Effector CD8-positive, alpha-beta T cell (primary cell): ENCODE results near the gene RAB6A.

ENCODE experiments used
- DNase-seq: peaks from one replicate; lab custom pipeline; 2025; lab: John Stamatoyannopoulos, UW

Gene RAB6A

DNA sequence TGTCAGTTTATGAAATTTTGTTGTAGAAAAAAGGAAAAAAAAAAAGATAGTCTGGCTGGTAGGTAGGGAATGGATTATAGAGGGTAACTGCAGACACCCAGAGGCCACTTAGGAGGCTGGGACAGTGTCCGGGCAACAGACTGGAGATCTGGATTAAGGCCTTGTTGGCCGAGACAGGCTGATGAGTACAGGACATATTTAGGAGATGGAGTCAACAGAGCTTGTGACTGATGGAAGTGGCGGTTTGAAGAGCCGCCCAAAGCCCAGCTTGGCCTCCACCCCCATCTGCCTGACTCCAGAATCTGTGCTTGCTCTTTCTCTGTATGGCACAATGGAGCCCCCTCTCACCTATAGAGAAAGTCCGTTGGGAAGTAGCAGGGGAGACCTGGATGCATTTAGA is 106.9 kb downstream of the RAB6A start:
- no peak for DNase-seq

DNA sequence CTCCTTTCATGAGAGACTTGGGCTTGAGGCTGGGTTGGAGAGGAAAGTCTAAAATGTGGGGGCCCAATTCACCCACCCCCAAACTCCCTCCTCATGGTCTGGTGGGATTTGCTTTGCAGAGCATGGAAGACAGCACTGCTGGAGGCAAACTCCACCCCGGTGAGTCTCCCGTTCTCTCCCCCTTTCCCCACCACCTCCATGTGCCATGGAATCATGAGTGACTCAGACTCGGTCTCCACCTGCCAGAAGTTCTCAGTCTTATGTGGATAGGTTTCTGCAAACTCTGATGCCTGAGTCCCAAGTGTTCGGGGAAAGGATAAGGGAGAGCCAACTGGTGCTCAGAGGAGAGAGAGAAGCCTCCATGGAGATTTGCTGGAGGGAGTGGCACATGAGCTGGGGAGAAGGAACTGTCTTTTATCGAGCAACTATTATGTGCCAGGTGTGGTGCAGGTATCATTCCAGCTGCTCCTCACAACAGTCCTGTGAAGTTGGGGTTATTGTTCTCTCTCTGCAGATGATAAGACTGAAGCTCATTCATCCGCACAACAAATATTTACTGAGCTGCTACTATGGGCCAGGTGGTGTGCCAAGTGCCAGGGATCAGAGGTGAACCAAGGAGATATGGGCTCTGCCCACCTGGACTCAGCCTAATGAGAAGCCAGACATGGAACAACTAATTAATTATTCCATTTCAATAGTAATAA is 107.9 kb downstream of the RAB6A start:
- DNase-seq: no peak

DNA sequence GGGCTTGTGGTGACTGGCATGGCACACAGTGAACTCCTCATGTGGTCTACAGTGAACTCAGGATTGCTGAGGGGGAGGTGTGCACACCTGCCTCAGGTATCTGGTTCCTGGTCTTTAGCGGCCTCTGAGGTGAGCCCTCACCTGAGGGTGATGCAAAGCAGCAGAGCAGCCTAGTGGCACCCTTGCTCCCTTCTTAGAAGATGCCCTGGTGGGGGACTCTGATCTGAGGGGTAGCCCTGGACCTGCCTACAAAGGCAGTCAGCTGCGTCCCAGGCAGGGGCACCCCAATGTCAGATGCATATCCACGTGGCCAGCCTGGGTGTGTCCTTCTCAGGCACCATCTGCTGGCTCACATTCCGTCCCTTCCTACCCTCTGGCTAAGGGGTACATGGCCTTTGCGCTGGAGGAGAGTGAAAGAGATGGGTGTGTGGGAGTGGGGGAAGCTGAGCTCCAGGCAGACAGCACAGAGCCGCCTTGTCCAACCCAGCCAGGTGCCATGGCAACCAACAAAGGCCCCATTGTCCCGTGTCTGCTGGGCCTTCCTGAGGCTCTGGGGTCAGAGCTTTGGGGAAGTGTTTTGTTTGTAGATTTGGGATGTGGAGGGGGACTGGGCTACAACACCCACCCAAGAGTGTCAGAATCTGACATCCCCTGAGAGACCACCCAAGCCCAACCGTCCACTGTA is 108.7 kb downstream of the RAB6A start:
- no peak for DNase-seq

DNA sequence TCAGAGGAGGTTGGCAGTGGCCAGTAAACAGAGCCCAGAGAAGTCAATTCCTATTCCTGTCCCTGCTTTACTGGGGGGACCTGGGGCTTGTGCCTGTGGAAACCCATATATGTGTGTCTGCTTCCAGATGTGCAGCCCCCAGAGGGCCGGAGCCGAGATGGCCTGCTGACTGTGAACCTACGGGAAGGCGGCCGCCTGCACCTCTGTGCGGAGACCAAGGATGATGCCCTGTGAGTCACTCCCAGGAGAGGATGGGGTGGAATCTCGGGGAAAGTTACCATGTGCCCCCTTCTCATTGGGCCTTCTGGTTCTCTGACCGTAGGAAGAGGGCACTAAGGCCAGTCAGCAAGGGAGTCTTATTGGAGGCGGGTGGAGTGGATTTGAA is 109.2 kb downstream of the RAB6A start:
- DNase-seq: no peak

DNA sequence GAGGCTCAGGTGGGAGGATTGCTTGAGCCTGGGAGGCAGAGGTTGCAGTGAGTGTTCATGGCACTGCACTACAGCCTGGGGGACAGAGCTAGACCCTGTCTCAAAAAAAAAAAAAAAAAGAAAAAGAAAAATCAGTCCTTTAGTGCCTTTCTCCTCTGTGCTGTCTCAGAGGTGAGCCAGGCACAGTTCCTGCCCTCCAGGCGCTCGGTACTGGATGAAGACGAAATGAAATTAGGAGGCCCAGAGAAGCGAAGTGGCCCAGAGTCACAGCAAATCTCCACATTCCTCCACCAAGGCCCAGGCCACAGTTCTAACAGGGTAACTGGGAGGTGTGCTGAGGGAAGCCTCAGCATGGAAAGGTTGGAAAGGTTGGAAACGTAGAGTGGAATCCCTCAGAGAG is 109.6 kb downstream of the RAB6A start:
- no peak for DNase-seq

DNA sequence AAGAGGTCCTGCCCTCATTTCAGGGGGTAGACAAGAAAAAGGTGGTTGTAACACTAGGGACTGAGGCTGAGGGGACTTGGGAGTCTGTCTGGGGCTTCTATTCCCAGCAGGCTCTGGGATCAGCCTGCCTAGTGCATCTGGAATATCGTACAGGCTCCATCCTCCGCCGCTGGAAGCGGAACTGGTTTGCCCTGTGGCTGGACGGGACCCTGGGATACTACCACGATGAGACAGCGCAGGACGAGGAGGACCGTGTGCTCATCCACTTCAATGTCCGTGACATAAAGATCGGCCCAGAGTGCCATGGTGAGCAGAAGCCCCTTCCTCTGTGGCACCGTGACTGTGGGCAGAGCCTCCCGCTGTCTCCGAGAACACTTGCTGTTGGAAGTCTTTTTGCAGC is 110.5 kb downstream of the RAB6A start:
- DNase-seq: no peak

DNA sequence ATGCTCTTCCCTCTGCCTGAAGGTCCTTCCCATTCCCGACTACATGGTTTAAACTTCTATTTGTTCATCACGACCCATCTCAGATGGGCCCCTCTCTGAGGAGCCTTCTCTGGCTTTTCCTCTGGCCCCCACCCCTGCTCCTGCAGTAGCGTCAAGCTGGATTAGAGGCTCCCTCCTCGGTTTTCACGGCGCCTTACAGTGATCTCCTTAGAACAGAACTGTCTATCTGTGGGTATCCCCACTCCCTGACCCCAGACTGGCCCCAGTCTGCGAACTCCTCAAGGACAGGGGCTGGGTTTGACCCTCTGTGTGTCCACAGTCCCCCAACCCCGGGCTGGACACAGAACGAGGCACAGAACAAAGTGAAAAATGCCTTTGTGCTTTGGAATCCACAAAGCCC is 111.7 kb downstream of the RAB6A start:
- DNase-seq: no peak

DNA sequence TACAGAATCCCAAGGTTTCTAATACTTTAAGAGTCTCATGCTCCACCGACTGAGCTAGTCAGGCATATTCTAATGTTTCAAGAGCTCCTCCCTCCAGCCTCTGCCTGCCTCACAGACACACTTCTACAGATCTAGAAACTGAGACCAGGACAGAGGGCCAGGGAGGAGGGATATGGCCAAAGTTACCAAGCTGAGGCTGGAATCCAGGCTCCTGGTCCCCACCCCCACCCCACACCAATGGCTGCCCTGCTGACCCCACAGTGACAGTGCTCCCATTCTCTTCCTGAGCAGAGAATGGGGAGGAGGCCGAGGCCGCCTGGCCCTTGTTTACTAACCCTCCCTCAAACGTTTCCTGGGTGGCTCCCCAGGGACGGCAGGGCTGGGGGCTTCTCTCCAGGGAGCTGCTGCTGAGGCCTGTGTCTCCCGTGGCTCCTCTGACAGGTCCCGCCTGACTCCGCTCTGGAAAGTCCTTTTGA is 112.3 kb downstream of the RAB6A start:
- no peak for DNase-seq

DNA sequence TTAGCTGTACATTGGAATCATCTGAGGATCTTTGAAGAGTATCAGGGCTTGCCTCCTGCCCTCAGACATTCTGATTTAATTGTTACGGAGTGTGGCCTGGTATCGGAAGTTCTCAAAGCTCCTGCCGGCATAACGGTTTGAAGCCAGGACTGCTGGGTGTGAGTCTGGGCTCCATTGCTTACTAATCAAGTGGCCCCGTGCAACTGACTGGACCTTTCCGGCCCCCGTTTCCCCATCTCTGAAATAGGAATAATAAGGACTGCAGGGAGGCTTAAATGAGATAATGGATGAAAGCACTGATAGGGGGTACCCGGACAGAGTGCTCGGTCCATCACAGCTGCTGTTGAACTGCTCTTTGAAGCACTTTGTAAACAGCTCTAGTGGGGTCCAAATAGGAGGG is 112.8 kb downstream of the RAB6A start:
- DNase-seq: no peak

DNA sequence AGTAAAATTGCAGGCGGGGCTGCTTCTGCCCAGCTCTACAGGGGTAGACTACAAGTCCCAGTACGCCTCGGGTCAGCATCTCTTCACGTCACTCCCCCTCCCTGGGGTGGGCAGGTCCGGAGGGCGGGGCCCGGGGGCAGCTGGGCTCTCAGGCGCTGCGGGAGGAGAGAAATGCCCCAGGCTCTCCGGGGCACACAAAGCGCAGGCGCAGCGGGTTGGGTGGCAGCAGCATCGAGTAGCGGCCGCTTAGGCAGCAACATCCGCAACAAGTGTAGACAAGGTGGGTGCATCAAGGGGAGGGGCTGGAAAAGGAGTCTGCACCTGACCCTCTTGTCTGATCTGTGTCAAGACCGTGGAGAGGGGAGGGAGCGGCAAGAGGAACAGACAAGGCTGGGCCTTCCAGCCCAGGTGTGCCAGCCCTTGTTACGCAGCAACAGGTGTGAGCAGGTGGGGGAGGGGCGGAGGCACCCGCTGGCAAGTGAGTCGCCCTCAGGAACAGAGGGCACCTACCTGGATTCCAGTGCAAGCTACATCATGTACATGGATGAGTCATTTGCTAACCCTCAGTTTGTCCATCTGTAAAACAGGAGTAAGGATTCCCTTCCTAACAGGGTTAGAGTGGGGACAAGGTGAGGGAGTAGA is 113.3 kb downstream of the RAB6A start:
- peak; percentile 90 for DNase-seq

DNA sequence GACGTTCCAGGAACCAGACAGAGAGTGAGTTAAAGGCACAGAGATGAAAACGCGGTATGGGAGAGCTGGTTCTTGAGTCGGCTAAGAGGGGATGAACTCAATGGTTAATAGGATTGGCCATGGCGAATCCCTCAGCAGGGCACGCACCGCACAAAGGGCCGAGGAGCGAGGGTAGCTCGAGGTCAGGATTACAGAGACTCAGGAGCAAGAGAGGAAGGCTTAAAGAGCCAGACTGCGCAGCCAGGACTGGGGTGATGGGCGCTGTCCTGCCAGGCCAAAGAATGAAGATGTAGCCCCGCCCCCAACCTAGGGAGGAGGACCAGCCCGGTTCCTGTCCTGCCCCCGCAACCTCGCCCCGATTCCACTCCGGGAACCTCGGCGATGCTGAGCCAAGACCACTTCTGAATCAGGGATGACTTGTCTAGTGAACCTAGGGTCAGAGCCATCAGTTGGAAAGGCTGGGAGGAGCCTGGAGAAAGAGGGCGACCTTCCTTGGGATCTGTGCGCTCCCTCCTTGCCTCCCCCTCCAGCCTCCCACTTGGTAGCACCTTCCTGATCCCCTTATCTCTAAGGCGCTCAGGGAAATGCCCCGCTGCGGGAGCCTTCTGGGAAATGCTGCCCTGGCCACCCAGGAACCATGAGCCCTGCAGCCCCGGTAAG is 114.8 kb downstream of the RAB6A start, which contains the start of gene PLEKHB1:
Gene PLEKHB1 (plus strand): TSS at position 610 of the 660 bp plus-strand sequence. CDS start 28 bp downstream, at position 638.
- no peak for DNase-seq

DNA sequence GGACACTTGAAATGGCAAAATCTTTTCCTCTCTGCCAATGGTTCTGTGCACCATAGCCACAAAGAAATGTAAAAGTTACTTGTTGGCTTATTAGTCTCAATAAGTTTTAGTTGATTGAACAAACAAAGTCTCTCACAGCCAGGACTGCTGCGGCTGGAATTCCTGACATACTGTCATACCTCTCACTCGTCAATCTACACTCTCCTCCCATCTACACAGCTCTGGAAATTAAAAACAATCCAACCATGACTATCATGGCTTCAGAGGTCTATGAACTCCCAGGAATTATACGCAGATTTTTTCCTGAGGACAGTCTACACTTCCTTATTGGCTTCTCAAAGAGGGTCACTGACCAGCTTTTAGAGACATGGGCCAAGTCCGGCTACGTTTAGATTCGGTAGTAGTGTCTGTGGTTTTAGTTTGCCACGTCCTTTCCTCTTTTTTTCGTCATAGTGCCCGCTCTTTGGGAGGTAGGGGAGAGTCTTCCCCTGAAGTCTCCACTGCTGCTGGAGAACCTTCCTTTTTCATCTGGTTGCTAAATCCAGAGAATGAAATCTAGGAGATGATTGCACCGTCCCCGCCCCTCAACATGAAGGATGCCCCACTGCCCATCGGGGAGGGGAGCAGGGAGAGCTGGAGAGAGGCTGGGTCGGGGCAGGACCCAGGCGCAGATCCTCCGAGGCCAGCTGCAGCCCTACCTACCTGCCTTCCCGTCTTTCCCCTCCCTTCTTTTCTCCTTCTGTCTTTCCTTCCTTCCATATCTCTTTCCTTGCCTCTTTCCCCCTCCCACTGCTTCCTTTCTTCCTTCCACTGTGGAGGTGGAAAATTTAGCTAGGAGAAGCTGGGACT is 115.5 kb downstream of the RAB6A start:
- DNase-seq: no peak

DNA sequence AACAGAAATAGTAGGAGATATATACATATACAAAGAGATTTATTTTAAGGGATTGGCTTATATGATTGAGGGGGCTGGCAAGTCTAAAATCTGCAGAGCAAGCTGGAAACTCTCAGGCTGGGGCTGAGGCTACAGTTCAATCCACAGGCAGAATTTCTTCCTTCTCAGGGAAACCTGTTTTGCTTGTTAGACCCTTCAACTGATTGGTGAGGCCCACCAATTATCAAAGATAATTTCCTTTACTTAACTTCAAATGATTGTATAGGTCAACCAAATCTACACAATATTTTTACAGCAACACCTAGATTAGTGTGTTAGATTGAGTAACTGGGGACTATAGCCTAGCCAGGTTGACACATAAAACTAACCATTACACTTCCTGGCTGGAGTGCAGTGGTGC is 119.2 kb downstream of the RAB6A start:
- DNase-seq: no peak

DNA sequence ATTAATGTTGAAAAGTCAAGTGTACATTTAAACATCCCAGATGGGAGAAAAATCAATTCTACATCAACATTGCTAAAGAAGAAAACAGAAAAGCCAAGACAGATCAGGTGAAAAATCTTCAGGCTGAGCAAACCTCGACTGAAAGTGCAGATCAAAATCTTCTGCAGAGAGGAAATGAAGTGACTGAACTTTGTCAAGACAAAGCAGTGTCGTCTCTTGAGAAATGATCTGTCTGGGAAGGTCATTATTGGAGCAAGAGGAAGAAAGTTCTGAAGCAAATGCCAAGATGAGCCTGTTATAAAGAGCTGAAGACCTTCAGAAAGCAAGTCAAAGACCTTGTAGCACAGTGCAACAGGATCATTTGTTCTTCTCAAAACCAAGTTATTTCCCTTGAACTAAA is 120.3 kb downstream of the RAB6A start:
- no peak for DNase-seq

DNA sequence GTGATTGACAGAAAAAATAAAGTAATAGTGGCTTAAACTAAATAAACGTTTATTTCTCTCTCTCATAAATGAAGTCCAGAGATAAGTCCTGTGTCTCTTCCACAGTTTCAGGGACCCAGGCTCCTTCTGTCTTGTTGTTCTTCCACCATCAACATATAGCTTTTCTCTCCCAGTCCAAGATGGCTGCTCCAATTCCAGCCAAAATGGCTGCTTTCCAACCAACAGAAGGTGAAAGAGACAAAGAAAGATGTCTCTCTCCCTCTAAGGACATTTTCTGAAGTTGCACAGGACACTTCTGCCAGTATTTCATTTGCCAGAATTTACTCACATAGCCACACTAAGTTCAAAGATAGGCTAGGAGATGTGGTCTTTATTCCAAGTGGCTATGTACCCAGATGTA is 123.9 kb downstream of the RAB6A start:
- no peak for DNase-seq

DNA sequence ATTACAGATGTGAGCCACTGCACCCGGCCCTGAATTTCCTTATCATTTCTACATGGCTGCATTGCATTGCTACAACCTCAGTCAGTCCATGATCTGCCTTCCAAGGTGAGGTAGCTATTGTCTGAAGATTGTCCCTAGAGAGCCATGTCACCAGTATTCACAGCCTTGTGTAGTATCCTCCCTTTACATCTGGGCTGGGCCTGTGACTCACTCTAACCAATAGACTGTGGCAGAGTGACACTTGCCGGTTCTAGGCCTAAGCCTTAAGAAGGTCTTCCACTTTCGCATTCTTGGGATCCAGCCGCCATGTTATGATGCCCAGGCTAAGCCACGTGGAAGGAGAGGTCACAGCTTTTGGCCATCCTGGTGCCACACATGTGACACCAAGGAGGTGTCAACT is 124.6 kb downstream of the RAB6A start:
- DNase-seq: no peak

DNA sequence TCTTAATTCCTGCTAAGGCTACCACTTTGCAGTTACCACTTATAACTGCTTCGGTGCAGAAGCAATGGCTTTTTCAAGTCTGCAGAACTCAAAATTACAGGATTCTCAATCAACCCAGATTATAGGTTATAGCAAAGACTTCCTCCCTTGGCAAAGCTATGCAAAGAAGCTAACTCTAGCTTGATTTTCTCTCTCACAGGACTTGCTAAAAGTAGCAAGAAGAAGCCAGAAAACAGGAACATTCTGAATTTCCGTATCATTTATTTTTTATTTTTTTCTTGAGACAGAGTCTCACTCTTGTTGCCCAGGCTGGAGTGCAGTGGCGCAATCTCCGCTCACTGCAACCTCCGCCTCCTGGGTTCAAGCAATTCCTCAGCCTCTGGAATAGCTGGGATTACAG is 125.2 kb downstream of the RAB6A start:
- DNase-seq: no peak

DNA sequence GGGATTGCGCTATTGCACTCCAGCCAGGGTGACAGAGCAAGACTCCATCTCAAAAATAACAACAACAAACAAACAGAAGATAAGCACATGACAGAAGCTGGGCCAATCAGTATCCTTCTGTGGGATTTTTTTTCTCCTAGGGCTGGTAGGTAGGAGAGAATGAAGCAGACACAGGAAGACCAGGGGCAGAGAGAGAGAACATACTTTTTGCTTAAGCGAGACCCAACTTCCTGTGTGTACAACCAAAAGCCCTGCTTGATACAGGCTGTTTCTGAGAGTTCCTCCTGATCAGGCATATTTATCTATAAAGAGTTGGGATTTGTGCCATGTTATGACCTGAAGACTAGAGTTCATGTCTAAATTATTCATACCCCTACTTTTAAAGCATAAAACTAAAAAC is 126.9 kb downstream of the RAB6A start:
- DNase-seq: no peak

DNA sequence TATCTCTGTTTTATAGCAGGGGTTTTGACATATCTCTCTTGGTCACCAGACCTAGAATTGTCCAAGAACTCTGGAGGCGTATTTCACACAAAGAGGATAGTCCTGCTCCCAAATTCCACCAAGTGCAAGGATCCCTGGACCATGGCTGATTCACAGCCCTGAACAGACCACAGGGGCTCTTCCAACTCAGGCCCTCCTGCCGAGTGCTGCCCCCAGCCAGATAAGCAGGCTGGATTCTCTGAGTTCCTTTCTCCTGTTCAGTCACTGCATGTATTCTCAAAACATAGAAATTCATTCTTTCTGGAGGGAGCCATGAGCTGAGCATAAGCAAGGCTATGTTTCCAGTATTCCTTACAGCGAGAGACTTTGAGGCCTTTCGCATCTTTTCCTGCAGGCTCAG is 127.9 kb downstream of the RAB6A start:
- no peak for DNase-seq

DNA sequence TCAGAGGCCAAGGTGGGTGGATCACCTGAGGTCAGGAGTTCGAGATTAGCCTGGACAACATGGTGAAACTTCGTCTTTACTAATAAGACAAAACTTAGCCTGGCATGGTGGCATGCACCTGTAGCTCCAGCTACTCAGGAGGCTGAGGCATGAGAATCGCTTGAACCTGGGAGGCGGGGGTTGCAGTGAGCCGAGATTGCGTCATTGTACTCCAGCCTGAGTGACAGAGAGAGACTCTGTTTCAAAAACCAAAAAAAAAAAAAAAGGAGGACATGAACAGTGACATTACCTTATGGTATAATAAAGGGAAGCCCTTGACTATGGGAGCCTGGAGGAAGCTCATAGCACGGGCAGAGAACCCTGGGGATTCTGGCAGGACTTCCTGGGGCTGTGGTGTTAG is 131.0 kb downstream of the RAB6A start:
- no peak for DNase-seq

DNA sequence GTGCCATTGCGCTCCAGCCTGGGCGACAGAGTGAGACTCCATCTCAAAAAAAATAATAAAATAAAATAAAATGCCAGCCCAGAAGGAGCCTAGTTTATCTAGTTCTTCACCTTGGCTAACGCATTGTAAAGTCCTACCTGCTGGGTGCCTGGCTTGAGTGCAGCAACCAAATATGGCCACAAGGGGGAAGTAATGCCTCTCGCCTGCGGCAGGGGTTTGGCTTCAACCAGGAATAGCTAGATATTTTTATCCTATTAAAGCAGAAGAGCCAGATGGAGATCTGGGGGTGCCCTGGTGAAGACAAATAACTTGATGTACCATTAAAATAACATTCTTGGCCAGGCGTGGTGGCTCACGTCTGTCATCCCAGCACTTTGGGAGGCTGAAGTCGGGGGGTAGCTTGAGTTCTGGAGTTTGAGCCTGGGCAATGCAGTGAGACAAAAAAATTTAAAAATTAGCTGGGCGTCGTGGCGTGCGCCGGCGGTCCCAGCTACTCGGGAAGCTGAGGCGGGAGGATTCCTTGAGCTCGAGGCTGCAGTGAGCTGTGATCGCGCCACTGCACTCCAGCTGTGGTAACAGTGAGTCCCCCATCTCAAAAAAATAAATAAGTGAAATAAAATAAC is 135.1 kb downstream of the RAB6A start:
- peak; percentile 52 for DNase-seq
